HG03565 (cell line): ENCODE data around the gene ABCC12.

Experiments
- ATAC-seq: cut with Tn5 transposase; IDR thresholded peaks from one replicate; pipeline ENCODE4 v1.9.1; 2021; ENCODE audit warnings: mild to moderate bottlenecking, moderate library complexity; ENCODE audit not compliant: unreplicated experiment

The ABCC12 gene

GRCh38 chr16:48106446-48106845 lies 49.3 kb downstream of the ABCC12 start:
- no peak for ATAC-seq
